K562 (cell line): ENCODE measurements around the gene POR. TPM values are rescaled to one million over a fixed set of nuclear protein-coding genes. Genes with fewer than 3 reads are reported as not detected.

Experiments used
- BCL6 ChIP-seq: fragments of 250-450 bp; sonication (Bioruptor Pico); IDR thresholded peaks from 2 replicates; pipeline ENCODE4 v1.4.0; 2020
- DIDO1 ChIP-seq: fragments of 450-650 bp; IDR thresholded peaks from 2 replicates; pipeline ENCODE4 v1.6.1; 2016; ENCODE audit warnings: low read depth, missing biosample characterization, missing genetic modification characterization
- HDAC6 ChIP-seq: IDR thresholded peaks from 2 replicates; pipeline ENCODE4 v1.6.1; 2012; ENCODE audit warnings: low read depth, mild to moderate bottlenecking, control low read depth, inconsistent platforms, low read length, moderate library complexity
- KDM1A ChIP-seq, 2 experiments: fragments of 450-650 bp; IDR thresholded peaks; 2 replicates each; pipeline ENCODE4 v1.6.1; 2016; ENCODE audit warnings: mild to moderate bottlenecking in 2 of 2
- MXI1 ChIP-seq: IDR thresholded peaks from 2 replicates; pipeline ENCODE4 v1.6.1; 2011; ENCODE audit warnings: low read depth, mild to moderate bottlenecking, improper control_type of control experiment, low read length
- NFIC ChIP-seq: fragments of 450-650 bp; IDR thresholded peaks from 2 replicates; pipeline ENCODE4 v1.6.1; 2017; ENCODE audit warnings: mild to moderate bottlenecking, inconsistent platforms
- NRF1 ChIP-seq, 2 experiments: fragments of 450-650 bp; IDR thresholded peaks in 1 of 2; conservative IDR thresholded peaks in 1 of 2; 2 replicates each; pipeline ENCODE4 v1.6.1; 2014; ENCODE audit warnings: mild to moderate bottlenecking in 2 of 2
- RAD51 ChIP-seq: fragments of 450-650 bp; IDR thresholded peaks from 2 replicates; pipeline ENCODE4 v1.7.1; 2016; ENCODE audit warnings: low read depth, mild to moderate bottlenecking, borderline replicate concordance
- RBM17 ChIP-seq: fragments of 200-400 bp; formaldehyde crosslinking; IDR thresholded peaks from 2 replicates; pipeline ENCODE4 v1.6.1; 2017; ENCODE audit warnings: low read depth, mild to moderate bottlenecking, low read length, borderline replicate concordance
- RBM34 ChIP-seq: fragments of 200-400 bp; formaldehyde crosslinking; IDR thresholded peaks from 2 replicates; pipeline ENCODE4 v1.6.1; 2018; ENCODE audit warnings: low read length, borderline replicate concordance; ENCODE audit not compliant: insufficient read depth
- ZC3H8 ChIP-seq: fragments of 450-650 bp; IDR thresholded peaks from 2 replicates; pipeline ENCODE4 v1.6.1; 2017
- ZNF76 ChIP-seq: fragments of 250-450 bp; sonication (Bioruptor Pico); IDR thresholded peaks from 2 replicates; pipeline ENCODE4 v1.4.0; 2020; ENCODE audit warnings: mild to moderate bottlenecking, moderate library complexity, borderline replicate concordance
- polyA plus RNA-seq, 8 experiments: library from polyadenylated mRNA; depleted of rRNA in 4 of 8; stranded (reverse) in 5 of 8; unstranded in 3 of 8; fragments of >200 nt; fragmentation: Nextera tagmentation in 2 of 8; fragmentation: Illumina TruSeq in 1 of 8; extraction: Ambion mirVana in 2 of 8; extraction: Trizol in 1 of 8; gene quantifications; 2 replicates each; pipeline versions ENCODE4 v1.2.1 to v1.2.3, GENCODE V29; 2011 to 2014; ENCODE audit warnings: inconsistent platforms in 1 of 8, missing spikeins in 1 of 8
- total RNA-seq, 7 experiments: library from RNA; depleted of rRNA in 6 of 7; stranded (reverse); fragments of >200 nt in 6 of 7; fragmentation: Illumina TruSeq in 2 of 7; extraction: Trizol in 2 of 7; gene quantifications; 2 replicates each; pipeline versions ENCODE4 v1.2.1 to v1.2.3, GENCODE V29; 2011 to 2021; ENCODE audit warnings: low replicate concordance in 1 of 7
- TF ChIP-seq, protein P1 (sequence below): fragments of 450-650 bp; IDR thresholded peaks from 2 replicates; pipeline ENCODE4 v1.6.1; 2016; ENCODE audit warnings: low read depth
- TF ChIP-seq, protein P2 (sequence below), 2 experiments: fragments of 450-650 bp; IDR thresholded peaks; 2 replicates each; pipeline ENCODE4 v1.6.1; 2016
- TF ChIP-seq, protein P3 (sequence below): sonication (generic); formaldehyde crosslinking; IDR thresholded peaks from 2 replicates; pipeline ENCODE4 v1.8.0; 2022; ENCODE audit warnings: mild to moderate bottlenecking, low read depth, missing genetic modification reagents
- TF ChIP-seq, protein P4 (sequence below): IDR thresholded peaks from 2 replicates; pipeline ENCODE4 v1.6.1; 2014; ENCODE audit warnings: antibody characterized with exemption

POR gene
- total and polyA plus RNA-seq, 9 of the 15 experiments (the other 6 are each of a cell fraction or from before 2014, with no cell fraction given): 4.7 to 142 (median 40.8) TPM

DNA sequence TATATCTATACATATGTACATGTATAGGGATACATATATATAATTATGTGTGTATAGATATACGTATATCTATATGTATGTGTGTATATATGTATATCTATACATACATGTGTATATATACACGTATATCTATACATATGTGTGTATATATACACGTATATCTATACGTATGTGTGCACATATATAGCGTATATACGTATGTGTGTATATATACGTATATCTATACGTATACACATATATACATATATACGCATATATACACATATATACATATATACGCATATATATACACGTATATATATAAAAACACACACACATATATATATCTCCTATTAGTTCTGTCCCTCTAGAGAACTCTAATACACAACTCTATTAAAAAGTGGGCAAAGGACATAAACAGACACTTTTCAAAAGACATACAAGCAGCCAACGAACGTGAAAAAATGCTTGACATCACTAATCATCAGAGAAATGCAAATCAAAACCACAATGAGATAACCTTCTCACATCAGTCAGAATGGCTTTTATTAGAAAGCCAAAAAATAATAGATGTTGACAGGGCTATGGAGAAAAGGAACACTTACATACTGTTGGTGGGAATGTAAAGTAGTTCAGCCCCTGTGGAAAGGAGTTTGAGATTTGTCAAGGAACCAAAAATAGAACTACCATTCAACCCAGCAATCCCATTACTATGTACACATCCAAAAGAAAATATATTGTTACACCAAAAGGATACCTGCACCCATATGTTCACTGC lies 101.4 kb downstream of the POR start (continued):
- TF ChIP-seq, protein P1, sequence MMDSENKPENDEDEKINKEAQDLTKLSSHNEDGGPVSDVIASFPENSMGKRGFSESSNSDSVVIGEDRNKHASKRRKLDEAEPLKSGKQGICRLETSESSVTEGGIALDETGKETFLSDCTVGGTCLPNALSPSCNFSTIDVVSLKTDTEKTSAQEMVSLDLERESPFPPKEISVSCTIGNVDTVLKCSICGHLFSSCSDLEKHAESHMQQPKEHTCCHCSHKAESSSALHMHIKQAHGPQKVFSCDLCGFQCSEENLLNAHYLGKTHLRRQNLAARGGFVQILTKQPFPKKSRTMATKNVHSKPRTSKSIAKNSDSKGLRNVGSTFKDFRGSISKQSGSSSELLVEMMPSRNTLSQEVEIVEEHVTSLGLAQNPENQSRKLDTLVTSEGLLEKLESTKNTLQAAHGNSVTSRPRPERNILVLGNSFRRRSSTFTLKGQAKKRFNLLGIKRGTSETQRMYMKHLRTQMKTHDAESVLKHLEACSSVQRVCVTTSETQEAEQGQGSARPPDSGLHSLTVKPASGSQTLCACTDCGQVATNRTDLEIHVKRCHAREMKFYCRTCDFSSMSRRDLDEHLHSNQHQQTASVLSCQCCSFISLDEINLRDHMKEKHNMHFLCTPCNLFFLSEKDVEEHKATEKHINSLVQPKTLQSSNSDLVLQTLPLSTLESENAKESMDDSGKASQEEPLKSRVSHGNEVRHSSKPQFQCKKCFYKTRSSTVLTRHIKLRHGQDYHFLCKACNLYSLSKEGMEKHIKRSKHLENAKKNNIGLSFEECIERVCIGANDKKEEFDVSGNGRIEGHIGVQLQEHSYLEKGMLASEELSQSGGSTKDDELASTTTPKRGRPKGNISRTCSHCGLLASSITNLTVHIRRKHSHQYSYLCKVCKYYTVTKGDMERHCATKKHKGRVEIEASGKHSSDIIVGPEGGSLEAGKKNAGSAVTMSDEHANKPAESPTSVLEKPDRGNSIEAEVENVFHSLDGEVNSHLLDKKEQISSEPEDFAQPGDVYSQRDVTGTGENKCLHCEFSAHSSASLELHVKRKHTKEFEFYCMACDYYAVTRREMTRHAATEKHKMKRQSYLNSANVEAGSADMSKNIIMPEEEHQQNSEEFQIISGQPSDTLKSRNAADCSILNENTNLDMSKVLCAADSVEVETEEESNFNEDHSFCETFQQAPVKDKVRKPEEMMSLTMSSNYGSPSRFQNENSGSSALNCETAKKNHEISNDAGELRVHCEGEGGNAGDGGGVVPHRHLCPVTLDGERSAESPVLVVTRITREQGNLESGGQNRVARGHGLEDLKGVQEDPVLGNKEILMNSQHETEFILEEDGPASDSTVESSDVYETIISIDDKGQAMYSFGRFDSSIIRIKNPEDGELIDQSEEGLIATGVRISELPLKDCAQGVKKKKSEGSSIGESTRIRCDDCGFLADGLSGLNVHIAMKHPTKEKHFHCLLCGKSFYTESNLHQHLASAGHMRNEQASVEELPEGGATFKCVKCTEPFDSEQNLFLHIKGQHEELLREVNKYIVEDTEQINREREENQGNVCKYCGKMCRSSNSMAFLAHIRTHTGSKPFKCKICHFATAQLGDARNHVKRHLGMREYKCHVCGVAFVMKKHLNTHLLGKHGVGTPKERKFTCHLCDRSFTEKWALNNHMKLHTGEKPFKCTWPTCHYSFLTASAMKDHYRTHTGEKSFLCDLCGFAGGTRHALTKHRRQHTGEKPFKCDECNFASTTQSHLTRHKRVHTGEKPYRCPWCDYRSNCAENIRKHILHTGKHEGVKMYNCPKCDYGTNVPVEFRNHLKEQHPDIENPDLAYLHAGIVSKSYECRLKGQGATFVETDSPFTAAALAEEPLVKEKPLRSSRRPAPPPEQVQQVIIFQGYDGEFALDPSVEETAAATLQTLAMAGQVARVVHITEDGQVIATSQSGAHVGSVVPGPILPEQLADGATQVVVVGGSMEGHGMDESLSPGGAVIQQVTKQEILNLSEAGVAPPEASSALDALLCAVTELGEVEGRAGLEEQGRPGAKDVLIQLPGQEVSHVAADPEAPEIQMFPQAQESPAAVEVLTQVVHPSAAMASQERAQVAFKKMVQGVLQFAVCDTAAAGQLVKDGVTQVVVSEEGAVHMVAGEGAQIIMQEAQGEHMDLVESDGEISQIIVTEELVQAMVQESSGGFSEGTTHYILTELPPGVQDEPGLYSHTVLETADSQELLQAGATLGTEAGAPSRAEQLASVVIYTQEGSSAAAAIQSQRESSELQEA: no peak
- TF ChIP-seq KDM1A (IDR thresholded peaks at IDR 0.05) (no peak), RAD51 (no peak), MXI1 (no peak), RBM34 (no peak), HDAC6 (no peak), BCL6 (CRISPR knock-in tag) (no peak), ZNF76 (CRISPR knock-in tag) (peak; percentile 96), NRF1 (conservative IDR thresholded peaks at IDR 0.05 in 1 of 2, IDR thresholded peaks at IDR 0.05 in 1 of 2) (no peak), RBM17 (no peak), DIDO1 (tag) (no peak), ZC3H8 (no peak), NFIC (no peak)
- TF ChIP-seq, protein P2, sequence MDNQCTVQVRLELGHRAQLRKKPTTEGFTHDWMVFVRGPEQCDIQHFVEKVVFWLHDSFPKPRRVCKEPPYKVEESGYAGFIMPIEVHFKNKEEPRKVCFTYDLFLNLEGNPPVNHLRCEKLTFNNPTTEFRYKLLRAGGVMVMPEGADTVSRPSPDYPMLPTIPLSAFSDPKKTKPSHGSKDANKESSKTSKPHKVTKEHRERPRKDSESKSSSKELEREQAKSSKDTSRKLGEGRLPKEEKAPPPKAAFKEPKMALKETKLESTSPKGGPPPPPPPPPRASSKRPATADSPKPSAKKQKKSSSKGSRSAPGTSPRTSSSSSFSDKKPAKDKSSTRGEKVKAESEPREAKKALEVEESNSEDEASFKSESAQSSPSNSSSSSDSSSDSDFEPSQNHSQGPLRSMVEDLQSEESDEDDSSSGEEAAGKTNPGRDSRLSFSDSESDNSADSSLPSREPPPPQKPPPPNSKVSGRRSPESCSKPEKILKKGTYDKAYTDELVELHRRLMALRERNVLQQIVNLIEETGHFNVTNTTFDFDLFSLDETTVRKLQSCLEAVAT (IDR thresholded peaks at IDR 0.05): no peak
- TF ChIP-seq, protein P3, sequence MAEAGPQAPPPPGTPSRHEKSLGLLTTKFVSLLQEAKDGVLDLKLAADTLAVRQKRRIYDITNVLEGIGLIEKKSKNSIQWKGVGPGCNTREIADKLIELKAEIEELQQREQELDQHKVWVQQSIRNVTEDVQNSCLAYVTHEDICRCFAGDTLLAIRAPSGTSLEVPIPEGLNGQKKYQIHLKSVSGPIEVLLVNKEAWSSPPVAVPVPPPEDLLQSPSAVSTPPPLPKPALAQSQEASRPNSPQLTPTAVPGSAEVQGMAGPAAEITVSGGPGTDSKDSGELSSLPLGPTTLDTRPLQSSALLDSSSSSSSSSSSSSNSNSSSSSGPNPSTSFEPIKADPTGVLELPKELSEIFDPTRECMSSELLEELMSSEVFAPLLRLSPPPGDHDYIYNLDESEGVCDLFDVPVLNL (CRISPR knock-in tag): no peak
- TF ChIP-seq, protein P4, sequence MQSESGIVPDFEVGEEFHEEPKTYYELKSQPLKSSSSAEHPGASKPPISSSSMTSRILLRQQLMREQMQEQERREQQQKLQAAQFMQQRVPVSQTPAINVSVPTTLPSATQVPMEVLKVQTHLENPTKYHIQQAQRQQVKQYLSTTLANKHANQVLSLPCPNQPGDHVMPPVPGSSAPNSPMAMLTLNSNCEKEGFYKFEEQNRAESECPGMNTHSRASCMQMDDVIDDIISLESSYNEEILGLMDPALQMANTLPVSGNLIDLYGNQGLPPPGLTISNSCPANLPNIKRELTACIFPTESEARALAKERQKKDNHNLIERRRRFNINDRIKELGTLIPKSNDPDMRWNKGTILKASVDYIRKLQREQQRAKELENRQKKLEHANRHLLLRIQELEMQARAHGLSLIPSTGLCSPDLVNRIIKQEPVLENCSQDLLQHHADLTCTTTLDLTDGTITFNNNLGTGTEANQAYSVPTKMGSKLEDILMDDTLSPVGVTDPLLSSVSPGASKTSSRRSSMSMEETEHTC: no peak
